HepG2 (cell line): ENCODE measurements around the gene ST3GAL5. TPM values are rescaled to one million over a fixed set of nuclear protein-coding genes. Genes with fewer than 3 reads are reported as not detected.

Source experiments
- ATAC-seq: fragments of 200-7000 bp; cut with Tn5 transposase; 3 replicates; pipeline ENCODE4 v1.9.1; 2020; ENCODE audit warnings: mild to moderate bottlenecking, moderate library complexity
- BruUV-seq: library from RNA; stranded (reverse); fragments of 400-500 nt; replicated peaks from 2 replicates; lab custom pipeline; 2021; lab: Mats Ljungman, UMichigan
- CTCF ChIA-PET: fragments of 300-600 bp; formaldehyde crosslinking; extraction: SDS; loops from one replicate; lab custom pipeline; 2021; ENCODE audit warnings: low total read pairs, inconsistent platforms, low intra/inter-chr PET ratio; lab: Yijun Ruan, JAX
- POLR2A ChIA-PET: fragments of 350-600 bp; sonication (Branson Sonifier 250); formaldehyde crosslinking; loops from one replicate; lab custom pipeline; 2020; ENCODE audit warnings: antibody characterized with exemption, inconsistent platforms; lab: Yijun Ruan, JAX
- DNase-seq: peaks from one replicate; pipeline ENCODE4 v3.0.0-alpha.2; 2015; ENCODE audit warnings: low spot score
- FAIRE-seq: peaks from 3 replicates; lab custom pipeline; 2011; peaks lifted over from hg19 to GRCh38; lab: Jason Lieb, UNC
- H2AFZ ChIP-seq: one replicate; pipeline ENCODE4 v1.6.1; 2011; ENCODE audit warnings: low read length, inconsistent platforms
- H3K27ac ChIP-seq: fragments of 300-600 bp; 3 replicates; pipeline ENCODE4 v1.8.0; 2011; ENCODE audit warnings: mixed run types, mild to moderate bottlenecking, mixed read lengths, low read length, inconsistent platforms; ENCODE audit not compliant: insufficient read depth; ENCODE audit errors: extremely low read length
- H3K27me3 ChIP-seq, 2 experiments: fragments of 200-600 bp in 1 of 2; 2 replicates in 1 of 2; 3 replicates in 1 of 2; pipeline versions ENCODE4 v1.6.0 to v1.8.0; 2011; ENCODE audit warnings: low read length in 2 of 2, mild to moderate bottlenecking in 2 of 2, moderate library complexity in 2 of 2, inconsistent platforms in 1 of 2; ENCODE audit not compliant: insufficient read depth in 2 of 2, control insufficient read depth in 1 of 2
- H3K36me3 ChIP-seq, 2 experiments: fragments of 200-600 bp in 1 of 2; replicated peaks in 1 of 2; 2 replicates in 1 of 2; 3 replicates in 1 of 2; pipeline versions ENCODE4 v1.5.1 to v1.8.0; 2011; ENCODE audit warnings: low read length in 2 of 2, inconsistent platforms in 1 of 2; ENCODE audit not compliant: insufficient read depth in 2 of 2, control insufficient read depth in 1 of 2
- H3K4me1 ChIP-seq: 2 replicates; pipeline ENCODE4 v1.5.1; 2012; ENCODE audit warnings: low read length, inconsistent platforms; ENCODE audit not compliant: insufficient read depth
- H3K4me2 ChIP-seq: 2 replicates; pipeline ENCODE4 v1.6.0; 2011; ENCODE audit warnings: low read depth, low read length, inconsistent platforms
- H3K4me3 ChIP-seq, 3 experiments: fragments of 200-600 bp in 1 of 3; sonication (generic), shearing (Covaris generic) in 1 of 3; replicated peaks in 1 of 3; 2 replicates each; pipeline ENCODE4 v1.5.1; 2011 to 2016; ENCODE audit warnings: low read length in 3 of 3, inconsistent platforms in 2 of 3, low read depth in 2 of 3, mild to moderate bottlenecking in 2 of 3, control low read depth in 1 of 3, mixed read lengths in 1 of 3; ENCODE audit not compliant: insufficient read depth in 1 of 3
- H3K79me2 ChIP-seq: one replicate; pipeline ENCODE4 v1.6.1; 2011; ENCODE audit warnings: low read length, inconsistent platforms; ENCODE audit not compliant: insufficient read depth
- H3K9ac ChIP-seq: 2 replicates; pipeline ENCODE4 v1.6.0; 2011; ENCODE audit warnings: mild to moderate bottlenecking, low read depth, low read length, inconsistent platforms; ENCODE audit not compliant: insufficient read depth
- H3K9me3 ChIP-seq: 2 replicates; pipeline ENCODE4 v1.5.1; 2012; ENCODE audit warnings: mild to moderate bottlenecking, low read length
- H4K20me1 ChIP-seq: 2 replicates; pipeline ENCODE4 v1.6.0; 2011; ENCODE audit warnings: inconsistent platforms, mild to moderate bottlenecking, low read length, moderate library complexity; ENCODE audit not compliant: insufficient read depth
- FOXC1 ChIP-seq: sonication (generic); formaldehyde crosslinking; IDR thresholded peaks from 2 replicates; pipeline ENCODE4 v1.8.0; 2022; ENCODE audit warnings: mild to moderate bottlenecking, missing genetic modification reagents, borderline replicate concordance
- FOXM1 ChIP-seq: sonication (generic); formaldehyde crosslinking; IDR thresholded peaks from 2 replicates; pipeline ENCODE4 v1.5.0; 2020; ENCODE audit warnings: missing genetic modification reagents
- GATAD2A ChIP-seq: IDR thresholded peaks from 2 replicates; pipeline ENCODE4 v1.6.1; 2016
- HNRNPUL1 ChIP-seq: fragments of 200-400 bp; formaldehyde crosslinking; IDR thresholded peaks from 2 replicates; pipeline ENCODE4 v1.6.1; 2017; ENCODE audit warnings: low read depth, mild to moderate bottlenecking, low read length, moderate library complexity
- MTF2 ChIP-seq: sonication (generic); formaldehyde crosslinking; IDR thresholded peaks from 2 replicates; pipeline ENCODE4 v1.5.0; 2020; ENCODE audit warnings: missing genetic modification reagents, borderline replicate concordance
- PITX1 ChIP-seq: sonication (generic); formaldehyde crosslinking; IDR thresholded peaks from 2 replicates; pipeline ENCODE4 v1.5.1; 2020; ENCODE audit warnings: mild to moderate bottlenecking, missing genetic modification reagents
- RAD21 ChIP-seq: fragments of 450-650 bp; formaldehyde crosslinking; IDR thresholded peaks from 2 replicates; pipeline ENCODE4 v1.5.0; 2020; ENCODE audit warnings: mild to moderate bottlenecking
- YY1 ChIP-seq: IDR thresholded peaks from 2 replicates; pipeline ENCODE4 v1.6.1; 2011; ENCODE audit warnings: low read length, low read depth, moderate library complexity, mild to moderate bottlenecking; ENCODE audit not compliant: insufficient read depth, insufficient replicate concordance
- ZFP36 ChIP-seq: fragments of 150-350 bp; IDR thresholded peaks from 2 replicates; pipeline ENCODE4 v1.6.1; 2018; ENCODE audit warnings: borderline replicate concordance, low read length, low read depth; ENCODE audit not compliant: partially characterized antibody
- ZMYM4 ChIP-seq: sonication (generic); formaldehyde crosslinking; IDR thresholded peaks from 2 replicates; pipeline ENCODE4 v1.8.1; 2023; ENCODE audit warnings: mild to moderate bottlenecking, missing genetic modification reagents
- ZNF282 ChIP-seq: fragments of 450-650 bp; IDR thresholded peaks from 2 replicates; pipeline ENCODE4 v1.6.1; 2018; ENCODE audit not compliant: partially characterized antibody
- ZNF550 ChIP-seq: sonication (generic); formaldehyde crosslinking; IDR thresholded peaks from 2 replicates; pipeline ENCODE4 v1.4.0; 2020; ENCODE audit warnings: mild to moderate bottlenecking, missing genetic modification reagents, borderline replicate concordance
- ZNF644 ChIP-seq: IDR thresholded peaks from 2 replicates; pipeline ENCODE4 v1.6.1; 2016; ENCODE audit warnings: low read depth
- ZNF781 ChIP-seq: sonication (generic); formaldehyde crosslinking; IDR thresholded peaks from 2 replicates; pipeline ENCODE4 v1.5.1; 2020; ENCODE audit warnings: borderline replicate concordance, mild to moderate bottlenecking, missing genetic modification reagents; ENCODE audit errors: not compliant biosample characterization
- ZNF792 ChIP-seq: IDR thresholded peaks from 2 replicates; pipeline ENCODE4 v1.6.1; 2016
- ZNF816 ChIP-seq: sonication (generic); formaldehyde crosslinking; IDR thresholded peaks from 2 replicates; pipeline ENCODE4 v1.8.0; 2022; ENCODE audit warnings: missing genetic modification reagents, mild to moderate bottlenecking, borderline replicate concordance
- ZNF878 ChIP-seq: sonication (generic); formaldehyde crosslinking; IDR thresholded peaks from 2 replicates; pipeline ENCODE4 v1.8.1; 2023; ENCODE audit warnings: mild to moderate bottlenecking, missing genetic modification reagents, moderate library complexity
- WGBS: methylation state at CpG from one replicate; pipeline ENCODE4 v1.1.6; 2017; ENCODE audit warnings: low lambda C conversion rate; 5-methylcytosine and 5-hydroxymethylcytosine counted together
- in situ Hi-C: cut with HindIII; loops from 2 replicates; pipeline ENCODE4 v1.10.0; 2017; ENCODE audit warnings: low pct_unique_long_range_greater_than_20kb; ENCODE audit not compliant: extremely low pct_ligation_motif_present
- intact Hi-C: fragments of 100-400 bp; cut with micrococcal nuclease; formaldehyde crosslinking; loops from one replicate; pipeline ENCODE4 v1.10.0; 2022; ENCODE audit not compliant: unreplicated experiment
- polyA plus RNA-seq, 8 experiments: library from polyadenylated mRNA; depleted of rRNA in 3 of 8; stranded (reverse) in 7 of 8; unstranded in 1 of 8; fragments of >200 nt; fragmentation: Illumina TruSeq in 4 of 8; extraction: Trizol in 4 of 8; gene quantifications; 2 replicates each; pipeline versions ENCODE4 v1.2.1 to v1.2.3, GENCODE V29; 2011 to 2016; ENCODE audit warnings: low read depth in 4 of 8, missing spikeins in 1 of 8, mixed read lengths in 1 of 8; ENCODE audit not compliant: insufficient read depth in 1 of 8
- total RNA-seq, 5 experiments: library from RNA; depleted of rRNA; stranded (reverse); fragments of >200 nt; fragmentation: Illumina TruSeq; extraction: Trizol; gene quantifications; 2 replicates each; pipeline ENCODE4 v1.2.3, GENCODE V29; 2016; ENCODE audit warnings: low read depth in 1 of 5
- TF ChIP-seq, protein P1 (sequence below): IDR thresholded peaks from 2 replicates; pipeline ENCODE4 v1.6.1; 2016
- TF ChIP-seq, protein P2 (sequence below): sonication (generic); formaldehyde crosslinking; IDR thresholded peaks from 2 replicates; pipeline ENCODE4 v1.5.1; 2020; ENCODE audit warnings: mild to moderate bottlenecking, missing genetic modification reagents, moderate library complexity

Gene ST3GAL5
- total and polyA plus RNA-seq, 2 of the 13 experiments (the other 11 are each of a cell fraction or from before 2014, with no cell fraction given), result 1.3 to 2.0 TPM

DNA sequence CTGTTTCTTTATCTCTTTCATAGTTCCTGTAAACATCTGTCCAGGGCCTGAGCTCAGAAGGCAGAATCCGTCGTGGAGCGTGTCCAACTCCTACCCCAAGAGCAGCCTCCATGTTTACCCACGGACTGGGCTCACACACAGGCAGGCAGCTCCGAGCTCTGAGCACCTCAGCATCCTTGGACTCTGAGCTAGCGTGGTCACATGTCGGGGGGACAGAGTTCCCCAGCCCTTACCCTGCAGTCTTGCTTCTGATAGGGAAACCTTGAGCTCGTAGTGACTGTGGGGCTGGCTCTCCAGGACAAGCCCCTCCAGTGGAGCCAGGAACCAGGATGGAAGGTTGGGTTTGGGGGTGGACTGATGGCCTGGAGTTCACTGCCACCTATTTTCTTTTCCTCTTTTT is 15.1 kb upstream of the ST3GAL5 start:
- Histone ChIP-seq H3K4me3 (peak overlapping the region in 1 of 3 experiments; percentile 42; a peak in 1 of 6 replicates), H3K4me2 (peak overlapping the region; percentile 61), H3K9ac (no peak overlapping the region), H3K4me1 (peaks cover 34% of the 10 kb centered on the region), H3K79me2 (no peaks in the 10 kb centered on the region), H2AFZ (peak overlapping the region; percentile 18), H3K27ac (peak overlapping the region; percentile 22), H4K20me1 (no peaks in the 10 kb centered on the region), H3K27me3 (no peaks in the 10 kb centered on the region; a peak in 1 of 5 replicates), H3K9me3 (no peaks in the 10 kb centered on the region), H3K36me3 (no peaks in the 10 kb centered on the region)
- CTCF ChIA-PET, result no interaction called here
- intact Hi-C loops, result no loop called here
- WGBS, result 0% methylated on average over 6 of the region's 8 CpGs
- BruUV-seq, result no TSS peak
- POLR2A ChIA-PET, result no interaction called here
- peak; percentile 43 for DNase-seq
- in situ Hi-C loops, result no loop called here
- peak; percentile 44 for FAIRE-seq
- ATAC-seq, result peak; percentile 84
- TF ChIP-seq, protein P1, sequence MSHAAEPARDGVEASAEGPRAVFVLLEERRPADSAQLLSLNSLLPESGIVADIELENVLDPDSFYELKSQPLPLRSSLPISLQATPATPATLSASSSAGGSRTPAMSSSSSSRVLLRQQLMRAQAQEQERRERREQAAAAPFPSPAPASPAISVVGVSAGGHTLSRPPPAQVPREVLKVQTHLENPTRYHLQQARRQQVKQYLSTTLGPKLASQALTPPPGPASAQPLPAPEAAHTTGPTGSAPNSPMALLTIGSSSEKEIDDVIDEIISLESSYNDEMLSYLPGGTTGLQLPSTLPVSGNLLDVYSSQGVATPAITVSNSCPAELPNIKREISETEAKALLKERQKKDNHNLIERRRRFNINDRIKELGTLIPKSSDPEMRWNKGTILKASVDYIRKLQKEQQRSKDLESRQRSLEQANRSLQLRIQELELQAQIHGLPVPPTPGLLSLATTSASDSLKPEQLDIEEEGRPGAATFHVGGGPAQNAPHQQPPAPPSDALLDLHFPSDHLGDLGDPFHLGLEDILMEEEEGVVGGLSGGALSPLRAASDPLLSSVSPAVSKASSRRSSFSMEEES (CRISPR knock-in tag), result peak; percentile 85
- TF ChIP-seq MTF2 (CRISPR knock-in tag) (no peak), ZFP36 (no peak), HNRNPUL1 (no peak), FOXC1 (CRISPR knock-in tag) (no peak), FOXM1 (CRISPR knock-in tag) (no peak), ZNF792 (CRISPR knock-in tag) (peak; percentile 54; the same call in 1 of the 2 replicates), PITX1 (CRISPR knock-in tag) (peak; percentile 64; the same call in 1 of the 2 replicates), ZMYM4 (peak; percentile 69), ZNF550 (CRISPR knock-in tag) (no peak), YY1 (peak; percentile 38), ZNF878 (CRISPR knock-in tag) (peak; percentile 10; the same call in 1 of the 2 replicates), GATAD2A (CRISPR knock-in tag) (peak; percentile 70), RAD21 (no peak), ZNF644 (CRISPR knock-in tag) (peak; percentile 85), ZNF282 (no peak), ZNF781 (CRISPR knock-in tag) (peak; percentile 47), ZNF816 (no peak)
- TF ChIP-seq, protein P2, sequence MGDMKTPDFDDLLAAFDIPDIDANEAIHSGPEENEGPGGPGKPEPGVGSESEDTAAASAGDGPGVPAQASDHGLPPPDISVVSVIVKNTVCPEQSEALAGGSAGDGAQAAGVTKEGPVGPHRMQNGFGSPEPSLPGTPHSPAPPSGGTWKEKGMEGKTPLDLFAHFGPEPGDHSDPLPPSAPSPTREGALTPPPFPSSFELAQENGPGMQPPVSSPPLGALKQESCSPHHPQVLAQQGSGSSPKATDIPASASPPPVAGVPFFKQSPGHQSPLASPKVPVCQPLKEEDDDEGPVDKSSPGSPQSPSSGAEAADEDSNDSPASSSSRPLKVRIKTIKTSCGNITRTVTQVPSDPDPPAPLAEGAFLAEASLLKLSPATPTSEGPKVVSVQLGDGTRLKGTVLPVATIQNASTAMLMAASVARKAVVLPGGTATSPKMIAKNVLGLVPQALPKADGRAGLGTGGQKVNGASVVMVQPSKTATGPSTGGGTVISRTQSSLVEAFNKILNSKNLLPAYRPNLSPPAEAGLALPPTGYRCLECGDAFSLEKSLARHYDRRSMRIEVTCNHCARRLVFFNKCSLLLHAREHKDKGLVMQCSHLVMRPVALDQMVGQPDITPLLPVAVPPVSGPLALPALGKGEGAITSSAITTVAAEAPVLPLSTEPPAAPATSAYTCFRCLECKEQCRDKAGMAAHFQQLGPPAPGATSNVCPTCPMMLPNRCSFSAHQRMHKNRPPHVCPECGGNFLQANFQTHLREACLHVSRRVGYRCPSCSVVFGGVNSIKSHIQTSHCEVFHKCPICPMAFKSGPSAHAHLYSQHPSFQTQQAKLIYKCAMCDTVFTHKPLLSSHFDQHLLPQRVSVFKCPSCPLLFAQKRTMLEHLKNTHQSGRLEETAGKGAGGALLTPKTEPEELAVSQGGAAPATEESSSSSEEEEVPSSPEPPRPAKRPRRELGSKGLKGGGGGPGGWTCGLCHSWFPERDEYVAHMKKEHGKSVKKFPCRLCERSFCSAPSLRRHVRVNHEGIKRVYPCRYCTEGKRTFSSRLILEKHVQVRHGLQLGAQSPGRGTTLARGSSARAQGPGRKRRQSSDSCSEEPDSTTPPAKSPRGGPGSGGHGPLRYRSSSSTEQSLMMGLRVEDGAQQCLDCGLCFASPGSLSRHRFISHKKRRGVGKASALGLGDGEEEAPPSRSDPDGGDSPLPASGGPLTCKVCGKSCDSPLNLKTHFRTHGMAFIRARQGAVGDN (CRISPR knock-in tag), result peak; percentile 69
